HK-2 (cell line): ENCODE data around the gene CALD1.

ENCODE experiments used
- DNase-seq: peaks from one replicate; pipeline ENCODE4 v3.0.0-alpha.2; 2018; ENCODE audit not compliant: unreplicated experiment

CALD1 gene, protein sequence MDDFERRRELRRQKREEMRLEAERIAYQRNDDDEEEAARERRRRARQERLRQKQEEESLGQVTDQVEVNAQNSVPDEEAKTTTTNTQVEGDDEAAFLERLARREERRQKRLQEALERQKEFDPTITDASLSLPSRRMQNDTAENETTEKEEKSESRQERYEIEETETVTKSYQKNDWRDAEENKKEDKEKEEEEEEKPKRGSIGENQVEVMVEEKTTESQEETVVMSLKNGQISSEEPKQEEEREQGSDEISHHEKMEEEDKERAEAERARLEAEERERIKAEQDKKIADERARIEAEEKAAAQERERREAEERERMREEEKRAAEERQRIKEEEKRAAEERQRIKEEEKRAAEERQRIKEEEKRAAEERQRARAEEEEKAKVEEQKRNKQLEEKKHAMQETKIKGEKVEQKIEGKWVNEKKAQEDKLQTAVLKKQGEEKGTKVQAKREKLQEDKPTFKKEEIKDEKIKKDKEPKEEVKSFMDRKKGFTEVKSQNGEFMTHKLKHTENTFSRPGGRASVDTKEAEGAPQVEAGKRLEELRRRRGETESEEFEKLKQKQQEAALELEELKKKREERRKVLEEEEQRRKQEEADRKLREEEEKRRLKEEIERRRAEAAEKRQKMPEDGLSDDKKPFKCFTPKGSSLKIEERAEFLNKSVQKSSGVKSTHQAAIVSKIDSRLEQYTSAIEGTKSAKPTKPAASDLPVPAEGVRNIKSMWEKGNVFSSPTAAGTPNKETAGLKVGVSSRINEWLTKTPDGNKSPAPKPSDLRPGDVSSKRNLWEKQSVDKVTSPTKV

DNA sequence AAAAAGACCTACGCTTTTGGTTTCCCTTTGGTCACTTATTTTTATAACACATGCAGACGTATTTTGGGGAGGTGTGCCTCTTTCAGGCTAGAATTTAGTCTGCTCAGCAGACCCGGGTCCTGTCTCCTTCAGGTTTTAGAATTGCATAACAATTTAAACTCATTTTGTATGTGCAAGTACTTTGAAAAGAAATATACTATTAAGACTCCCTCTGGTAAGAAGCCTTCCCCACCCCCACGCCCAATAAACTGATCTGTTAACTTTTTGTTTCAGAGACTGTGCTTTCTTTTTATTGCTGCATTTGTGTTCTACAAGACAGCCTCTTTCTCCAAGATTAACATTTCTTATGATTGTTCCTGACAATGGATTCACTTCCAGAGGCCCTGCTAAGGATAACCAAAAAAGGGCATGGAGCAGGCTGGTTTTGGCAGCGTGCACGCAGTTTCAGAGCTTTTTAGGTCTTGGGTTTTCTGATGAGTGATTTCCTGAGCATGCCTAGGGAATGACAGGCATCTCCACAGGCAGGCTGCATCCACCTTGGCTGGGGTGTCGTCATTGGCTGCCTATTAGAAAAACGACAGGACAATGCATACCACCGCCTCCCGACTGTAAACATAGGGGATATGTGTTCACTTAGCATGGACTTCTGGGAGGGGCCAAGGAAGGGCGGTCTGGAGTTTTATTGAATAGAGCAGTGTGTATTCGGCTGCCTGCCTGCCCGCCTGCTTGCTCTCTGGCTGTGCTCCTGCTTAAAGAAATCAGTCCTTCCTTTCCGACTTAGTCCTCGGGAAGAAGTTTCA, at the start of gene CALD1:
Gene CALD1 (plus strand): TSS at position 694 of the 800 bp plus-strand sequence. CDS start 88,100 bp downstream, outside the sequence.
- peak; percentile 93 for DNase-seq

DNA sequence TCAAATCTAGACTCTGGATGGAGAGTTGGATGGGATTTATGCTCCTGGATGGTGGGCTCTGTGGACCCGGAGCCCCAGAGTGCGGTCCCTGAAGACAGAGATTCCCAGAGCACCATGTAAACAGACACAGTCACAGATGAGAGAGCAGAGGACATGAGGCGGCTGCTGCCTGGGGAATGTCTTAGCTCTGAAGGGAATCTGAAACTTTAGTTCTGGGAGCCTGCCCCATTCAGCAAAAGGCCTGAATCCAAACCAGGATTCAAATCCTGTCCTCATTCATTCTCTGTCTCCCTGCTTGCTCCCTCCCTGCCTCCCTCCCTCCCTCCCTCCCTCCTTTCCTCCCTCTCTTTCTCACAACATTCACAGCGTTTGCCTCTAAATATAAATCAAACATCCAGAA, 49.5 kb upstream of the CALD1 start:
- no peak for DNase-seq

DNA sequence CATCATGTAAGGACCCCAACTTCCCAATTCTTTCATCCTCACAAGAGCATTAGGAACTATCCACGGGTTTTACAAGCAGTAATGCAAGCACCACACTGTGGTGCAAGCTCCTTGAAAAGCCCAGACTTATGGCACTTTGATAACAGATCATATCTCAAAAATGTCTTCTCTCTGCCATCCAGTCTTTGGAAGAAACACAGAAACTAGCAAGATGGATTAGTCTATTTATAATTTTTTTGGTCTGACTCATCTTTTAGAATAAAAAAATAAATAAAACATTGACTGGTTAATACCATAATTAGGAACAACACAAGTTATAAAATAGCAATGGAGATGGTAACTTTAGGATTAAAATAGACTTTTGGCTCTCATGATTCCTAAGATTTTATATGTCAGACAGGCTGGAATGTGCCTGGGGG, 49.0 kb upstream of the CALD1 start:
- DNase-seq, result no peak

DNA sequence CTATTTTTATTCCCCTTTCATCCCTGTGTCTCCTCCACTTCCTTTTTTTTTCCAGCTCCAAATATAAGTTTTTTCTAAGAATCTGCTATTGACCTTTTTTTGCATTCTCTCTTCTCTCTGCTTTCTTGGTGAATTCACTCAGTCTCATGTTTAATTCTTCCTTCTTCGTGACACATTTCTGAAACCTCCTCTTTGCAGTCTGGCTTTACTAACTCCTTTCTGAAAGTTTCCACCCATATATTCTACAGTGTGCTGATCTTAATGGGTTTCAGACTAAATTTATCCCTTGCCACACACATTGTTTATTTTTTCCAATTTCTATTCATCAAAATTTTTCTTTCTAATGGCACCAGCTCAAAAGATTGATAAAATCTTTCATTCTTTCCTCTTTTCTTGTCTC, 47.8 kb upstream of the CALD1 start:
- no peak for DNase-seq

DNA sequence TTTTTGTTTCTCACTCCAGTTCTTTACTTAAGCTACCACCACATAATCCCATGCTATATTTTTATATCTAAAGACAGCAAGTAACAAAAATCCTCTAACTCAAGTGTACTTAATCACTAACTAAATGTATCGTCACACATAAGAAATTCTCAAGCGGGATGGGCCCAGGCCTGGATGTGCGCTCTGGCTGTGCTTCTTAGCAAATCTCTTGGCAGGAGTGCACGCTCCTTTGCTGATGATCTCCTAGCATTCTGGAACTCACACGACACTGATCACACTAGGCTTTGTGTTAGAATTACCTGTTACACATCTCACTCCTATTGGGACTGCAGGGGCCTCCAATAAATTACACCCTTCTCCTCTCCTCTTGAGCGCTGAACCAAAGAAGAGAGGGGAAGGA, 46.7 kb upstream of the CALD1 start:
- no peak for DNase-seq

DNA sequence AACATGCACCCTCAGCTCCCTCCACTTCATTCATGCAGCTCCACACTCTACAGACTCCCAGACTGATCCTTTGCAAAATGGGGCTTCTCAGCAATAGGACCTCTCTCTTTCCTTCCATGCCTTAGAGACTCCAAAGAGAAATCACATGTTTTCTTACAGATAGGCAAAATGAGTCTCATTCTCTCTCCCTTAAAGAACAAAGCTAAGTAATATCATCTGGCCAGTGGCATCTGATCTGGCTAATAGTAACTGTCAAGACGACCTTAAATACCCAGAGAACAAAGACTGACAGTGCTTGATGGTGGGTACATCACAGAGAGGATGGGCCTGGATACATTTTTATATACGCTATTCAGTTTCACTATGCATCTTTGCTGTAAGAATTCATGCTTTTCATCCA, 43.1 kb upstream of the CALD1 start:
- DNase-seq, result no peak

DNA sequence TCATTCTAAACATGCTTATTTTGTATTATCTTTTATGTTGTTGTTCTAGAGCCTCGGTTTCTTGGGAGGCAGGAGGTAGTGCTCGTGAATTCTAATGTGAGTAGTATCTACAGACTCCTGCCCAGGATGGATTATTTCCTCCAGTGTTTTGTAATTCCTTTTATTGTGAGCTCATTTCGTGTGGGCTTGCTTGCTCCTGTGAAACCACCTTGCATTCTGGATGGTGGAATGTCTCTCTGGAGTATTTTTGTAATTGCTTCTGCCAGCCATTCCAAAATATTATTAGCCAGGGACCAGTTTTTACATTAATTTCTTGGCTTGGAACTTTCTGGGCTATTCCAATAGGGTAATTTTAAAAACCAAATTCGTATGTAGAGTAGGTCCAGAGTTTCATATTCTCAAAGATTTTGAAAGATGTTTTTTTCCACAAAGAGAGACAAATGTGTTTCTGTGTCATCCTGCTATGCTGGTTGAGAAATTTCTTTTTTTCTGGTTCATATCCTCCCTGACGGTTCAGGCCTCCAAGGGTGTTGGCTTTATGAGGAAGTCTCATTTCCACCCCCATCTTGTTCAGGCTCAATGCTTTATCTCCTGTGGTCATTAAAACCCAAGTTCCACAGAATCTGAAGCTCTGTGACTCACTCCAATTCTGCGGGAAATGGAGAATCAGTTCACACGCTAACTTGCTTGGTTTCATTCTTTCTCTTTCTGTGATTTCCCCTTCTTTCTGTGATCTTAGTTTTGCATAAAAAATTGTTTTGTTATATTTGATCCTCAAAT, 41.7 kb upstream of the CALD1 start:
- peak; percentile 11 for DNase-seq

DNA sequence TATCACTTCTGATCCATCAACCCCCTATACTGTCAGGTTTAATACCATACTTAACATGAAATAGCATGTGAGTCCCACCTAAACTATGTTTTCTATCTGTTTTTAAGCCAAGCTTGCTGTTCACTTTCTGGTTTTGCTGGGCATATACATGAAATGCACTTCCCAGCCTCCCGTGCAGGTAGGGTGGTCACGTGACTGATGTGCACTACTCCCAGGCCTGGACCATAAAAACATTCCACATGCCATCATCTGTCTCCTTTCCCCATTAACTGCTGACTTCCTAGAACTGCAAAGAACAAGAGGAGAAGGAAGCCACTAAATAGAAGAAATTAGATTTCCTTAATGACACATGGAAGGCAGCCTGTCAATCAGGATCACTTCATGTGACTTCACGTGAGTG, 40.1 kb upstream of the CALD1 start:
- DNase-seq, result no peak

DNA sequence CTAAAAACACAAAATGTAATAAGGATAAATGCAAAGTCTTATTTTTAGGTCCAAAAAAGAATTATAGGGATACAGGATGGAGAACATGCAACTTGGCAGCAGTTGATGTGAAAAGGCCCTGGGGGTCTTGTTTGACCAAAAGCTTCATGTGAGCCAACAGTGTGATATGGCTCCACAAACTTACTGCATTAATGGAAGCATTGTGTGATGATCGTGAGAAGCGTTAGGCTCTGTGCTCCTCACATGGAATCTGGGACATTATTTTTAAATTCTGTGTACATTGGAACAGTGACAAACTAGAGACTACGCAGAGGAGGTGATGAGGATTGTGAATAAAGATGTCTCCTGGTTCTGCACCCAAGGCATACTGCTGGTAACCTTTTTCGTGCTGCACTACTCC, 39.1 kb upstream of the CALD1 start:
- DNase-seq, result no peak

DNA sequence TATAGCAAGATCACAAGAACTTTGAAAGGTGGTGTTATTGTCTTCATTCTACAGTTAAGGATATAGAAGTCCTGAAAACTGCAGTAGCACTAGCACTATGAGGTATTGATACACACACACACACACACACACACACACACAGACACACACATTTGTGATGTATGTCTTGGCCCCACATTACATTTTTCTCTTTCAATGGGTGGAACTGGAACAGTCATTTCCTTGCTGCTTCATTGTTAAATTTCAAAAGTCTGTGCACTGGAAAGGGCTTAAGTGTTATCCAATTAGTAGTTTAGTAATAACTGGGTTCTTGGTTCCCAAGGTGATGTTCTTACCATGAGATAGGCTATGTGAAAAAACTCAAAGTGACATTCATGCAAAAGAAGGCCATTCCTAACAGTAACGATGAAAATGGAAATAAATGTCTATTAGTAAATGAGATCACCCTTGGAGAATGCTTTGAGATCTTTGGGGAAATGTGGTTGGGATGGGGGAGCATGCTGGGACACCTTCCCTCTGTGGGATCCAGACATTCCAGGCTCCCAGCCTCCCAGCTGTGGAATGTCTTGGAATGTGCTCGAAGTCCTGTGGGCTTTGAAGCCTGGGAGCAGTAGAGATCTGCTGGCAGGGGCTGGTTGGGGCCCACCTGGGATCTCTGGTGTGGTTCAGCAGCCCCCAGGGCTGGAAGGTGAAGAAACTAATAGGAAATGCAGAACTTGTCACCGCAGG, 37.4 kb upstream of the CALD1 start:
- peak; percentile 22 for DNase-seq

DNA sequence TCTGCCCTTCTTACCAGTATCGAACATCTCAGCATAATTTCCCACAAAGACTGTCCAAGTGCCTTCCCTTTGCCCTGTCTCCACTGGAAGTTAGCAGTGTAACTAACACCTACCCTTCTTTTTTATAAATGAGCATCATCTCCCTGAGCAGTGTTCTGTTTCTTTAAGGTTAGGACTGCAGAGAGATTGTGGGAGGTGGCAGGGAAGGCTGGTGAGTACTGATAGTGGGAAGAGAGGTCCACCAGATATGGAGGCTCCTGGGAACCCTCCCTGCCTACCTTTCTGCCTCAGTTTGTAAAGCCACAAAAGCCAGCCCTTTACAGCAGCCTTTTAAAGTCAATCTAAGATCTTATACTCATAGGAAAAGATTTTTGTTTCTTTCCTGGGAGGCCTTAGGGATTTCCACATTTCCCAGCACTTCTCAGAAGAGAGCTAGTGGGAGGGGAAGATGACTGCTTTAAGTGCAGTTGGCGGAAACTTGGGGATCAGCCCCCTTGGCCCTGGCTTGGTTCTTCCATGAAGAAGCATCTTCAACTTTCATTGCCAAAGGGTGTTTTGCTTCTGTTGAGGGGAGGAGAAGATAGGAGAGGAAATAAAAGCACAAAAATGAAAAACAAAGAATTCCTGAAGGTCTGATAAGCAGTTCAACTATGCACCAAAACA, 36.6 kb upstream of the CALD1 start:
- no peak for DNase-seq

DNA sequence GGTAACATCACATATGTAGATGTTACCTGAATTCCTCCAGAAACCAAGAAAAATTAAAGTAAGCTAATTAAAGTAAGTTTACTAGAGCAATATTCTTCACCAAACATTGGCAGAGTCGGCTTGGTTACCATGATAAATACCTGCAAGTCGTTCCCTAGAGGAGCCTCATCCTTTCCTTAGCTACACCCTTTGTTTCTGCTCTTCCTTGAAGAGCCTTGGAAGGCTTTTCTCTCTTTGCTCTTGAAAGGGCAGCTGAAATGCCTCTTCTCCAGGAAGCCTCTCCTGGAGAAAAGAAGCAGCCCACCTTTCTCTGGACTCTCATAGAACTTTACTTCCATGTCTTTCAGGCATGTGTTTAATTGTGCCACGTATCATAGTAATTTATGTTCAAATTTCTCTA, 34.9 kb upstream of the CALD1 start:
- no peak for DNase-seq

DNA sequence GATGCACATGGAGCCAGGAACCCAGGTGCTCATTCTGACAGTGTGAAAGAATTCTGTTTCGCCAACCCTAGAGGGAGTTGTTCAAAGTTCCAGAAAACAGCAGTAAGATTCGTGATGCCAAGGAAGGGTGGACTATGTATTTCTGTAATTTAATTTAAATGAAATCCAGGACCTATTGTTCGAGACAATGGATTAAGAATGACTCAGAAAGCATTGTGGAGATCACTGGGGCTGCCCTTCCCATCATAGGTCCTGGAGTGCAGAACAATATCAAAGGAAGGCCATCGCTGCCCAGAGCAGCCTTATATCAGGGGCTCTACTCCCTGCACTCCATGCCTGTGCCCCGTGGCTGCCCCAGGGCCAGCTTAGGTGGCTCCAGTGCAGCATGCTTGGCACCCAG, 32.1 kb upstream of the CALD1 start:
- DNase-seq, result no peak

DNA sequence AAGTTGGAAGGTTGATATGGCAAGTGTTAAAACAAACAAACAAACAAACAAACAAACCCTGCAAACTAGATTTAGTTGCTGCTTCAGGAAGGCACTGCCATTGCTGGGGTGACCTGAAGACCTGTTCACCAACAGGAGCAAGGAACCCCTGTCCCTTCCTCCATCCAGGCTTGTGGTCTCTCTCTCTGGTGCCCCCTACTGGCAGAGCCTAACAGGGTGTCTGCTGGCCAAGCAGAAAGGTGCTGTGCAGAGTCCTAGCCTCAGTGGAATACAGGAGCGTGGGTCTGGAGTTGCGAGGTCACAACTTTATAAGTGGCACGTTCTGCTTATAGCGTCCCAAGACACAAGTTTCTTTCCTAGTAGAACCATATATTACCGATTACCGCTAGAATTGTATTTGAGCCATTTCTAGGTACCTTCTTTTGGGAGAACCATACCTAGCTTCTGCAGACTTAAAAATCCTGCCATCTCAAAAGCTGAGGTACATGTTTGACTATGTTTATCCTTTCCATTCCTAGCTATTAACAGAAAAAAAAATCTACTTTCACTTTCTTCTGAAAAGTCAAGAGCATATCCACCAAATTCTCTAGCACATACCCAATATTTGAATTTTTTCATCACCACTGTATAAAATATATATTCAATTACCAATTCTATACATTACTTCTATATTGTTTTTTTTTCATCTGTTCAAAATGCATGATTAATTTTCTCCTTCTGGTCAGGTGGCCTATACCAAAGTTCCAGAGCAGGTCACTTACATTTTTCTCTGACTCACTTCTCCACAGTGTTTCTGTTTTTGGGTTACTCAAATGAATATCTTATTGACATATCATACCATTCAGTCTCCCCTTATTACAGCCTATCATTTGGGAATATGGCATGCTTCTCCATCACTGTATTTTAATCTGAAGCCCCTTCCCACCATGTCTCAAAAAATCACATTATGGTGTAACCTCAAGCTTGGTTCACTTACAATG, 29.1 kb upstream of the CALD1 start:
- peak; percentile 56 for DNase-seq

DNA sequence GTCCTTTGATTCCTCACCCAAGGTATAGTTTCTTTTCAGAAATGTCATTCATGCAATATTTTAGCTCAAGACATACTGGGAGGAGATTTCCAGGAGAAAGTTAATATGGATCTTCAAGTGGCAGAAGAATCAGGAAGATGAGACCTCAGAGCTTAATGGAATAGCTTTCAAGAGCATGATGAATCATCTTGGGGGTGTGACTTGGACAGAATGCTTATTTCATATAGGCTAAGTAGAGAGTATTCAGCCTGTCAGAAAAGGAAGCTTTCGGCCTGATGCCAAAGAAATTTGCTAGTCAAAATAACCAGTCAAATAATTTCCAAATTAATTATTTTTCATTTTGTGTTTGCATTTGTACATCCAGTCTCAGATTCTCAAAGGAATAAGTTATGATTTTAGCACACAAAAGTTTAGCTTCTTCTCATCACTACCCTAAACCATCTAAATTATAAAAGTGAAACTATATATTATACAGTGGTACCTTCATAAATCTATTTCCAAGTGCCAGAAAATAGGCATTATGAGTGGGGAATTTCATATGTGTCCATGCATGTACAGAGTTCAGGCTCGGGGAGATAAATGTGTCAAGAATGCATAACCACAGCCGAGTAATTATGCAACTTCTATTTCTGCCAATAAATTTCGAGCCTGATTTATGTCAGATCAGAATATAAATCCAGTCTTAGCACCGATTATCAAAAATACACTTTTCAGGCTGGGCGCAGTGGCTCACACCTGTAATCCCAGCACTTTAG, 27.3 kb upstream of the CALD1 start:
- DNase-seq, result no peak

DNA sequence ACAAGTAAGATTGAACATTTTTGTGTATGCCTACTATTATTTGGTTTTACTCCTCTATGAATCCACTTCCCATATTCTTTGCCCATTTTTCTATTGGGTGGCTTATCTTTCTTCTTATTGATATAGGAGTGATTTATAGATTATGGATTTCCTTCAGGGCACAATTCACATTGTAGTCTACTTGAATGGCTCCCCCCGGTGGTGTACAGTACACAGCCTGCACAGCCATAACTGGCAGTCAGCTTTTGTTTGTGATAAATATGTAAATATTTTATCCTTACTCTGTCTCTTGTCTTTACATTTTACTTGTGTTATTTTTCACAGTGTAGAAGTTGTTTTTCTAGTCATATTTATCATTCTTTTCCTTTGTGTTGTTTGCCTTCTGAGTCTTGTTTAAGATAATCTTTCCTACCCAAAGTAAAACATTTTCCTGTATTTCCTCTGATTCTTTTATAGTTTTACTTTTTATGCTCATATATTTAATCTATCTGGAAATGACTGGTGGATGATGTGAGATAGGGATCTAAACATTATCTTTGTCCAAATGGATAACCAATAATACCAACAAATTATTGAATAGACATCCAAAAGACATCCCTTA, 23.9 kb upstream of the CALD1 start:
- DNase-seq, result no peak

DNA sequence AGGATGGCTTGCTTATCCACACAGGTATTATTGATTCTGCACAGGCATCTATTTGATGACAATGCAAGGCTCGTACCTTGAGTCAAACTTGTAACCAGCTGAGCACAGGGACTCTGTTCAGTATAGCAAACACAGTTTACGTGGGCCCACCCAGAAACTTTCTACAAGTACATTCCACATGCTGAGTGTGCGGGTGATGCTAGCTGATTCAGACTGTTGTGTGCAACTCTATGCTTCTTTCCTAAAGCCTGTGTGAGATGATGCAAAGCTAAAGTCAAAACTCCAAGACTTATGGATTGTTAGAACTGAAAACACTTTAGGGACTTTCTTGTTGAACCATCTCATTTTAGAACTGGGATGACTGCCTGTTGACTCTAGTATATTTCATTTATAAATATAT, 21.5 kb upstream of the CALD1 start:
- no peak for DNase-seq

DNA sequence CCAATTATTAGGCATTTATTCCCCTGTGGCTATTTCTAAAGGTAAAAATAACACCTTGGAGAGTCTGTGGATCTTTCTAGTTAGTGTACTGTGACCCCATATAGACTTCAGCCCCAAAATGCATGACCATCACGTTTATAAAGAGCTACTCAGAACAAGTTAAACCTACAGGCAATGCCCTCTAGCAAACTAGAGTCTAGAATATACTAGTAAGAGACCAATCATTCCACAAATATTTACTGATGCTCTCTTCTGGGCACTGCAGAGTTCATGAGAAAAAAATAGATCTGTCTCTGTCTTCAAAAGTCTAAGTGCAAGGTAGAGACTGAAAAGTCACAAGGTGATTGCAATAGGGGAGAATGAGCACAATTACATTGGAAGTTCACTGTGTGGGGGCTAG, 20.5 kb upstream of the CALD1 start:
- DNase-seq, result no peak
